ENCODE data around the gene FAM149B1.

FAM149B1 gene

GRCh38 chr10:73134727-73135126, 33.2 kb upstream of the FAM149B1 start:
- Histone ChIP-seq H3K4me2 (ENCODE audit: low read length) (no peak overlapping the region), H2AFZ (ENCODE audit: low read length) (no peak overlapping the region), H3K79me2 (ENCODE audit: insufficient read depth, low read length) (no peaks in the 10 kb centered on the region), H3K4me3 (ENCODE audit: low read depth, low read length, poor library complexity, severe bottlenecking) (no peak overlapping the region), H3K9me3 (ENCODE audit: low read length) (no peaks in the 10 kb centered on the region), H3K4me1 (ENCODE audit: insufficient read depth, low read length, severe bottlenecking) (no peaks in the 10 kb centered on the region), H3K9me2 (ENCODE audit: low read depth, low read length) (no peaks in the 10 kb centered on the region), H4K20me1 (ENCODE audit: insufficient read depth, low read length) (no peaks in the 10 kb centered on the region), H3K9ac (ENCODE audit: low read length) (no peak overlapping the region), H3K27me3 (ENCODE audit: insufficient read depth, low read length) (no peaks in the 10 kb centered on the region), H3K36me3 (ENCODE audit: insufficient read depth, low read length) (peaks cover 82% of the 10 kb centered on the region), H3K27ac (ENCODE audit: low read depth, low read length, poor library complexity, severe bottlenecking) (no peak overlapping the region), H3F3A (ENCODE audit: insufficient read depth, low read length) (no peaks in the 10 kb centered on the region)
- TF ChIP-seq CTCF (IDR thresholded peaks at IDR 0.05; ENCODE audit: low read length), result no peak
- no peak for TF ChIP-seq EZH2 (IDR thresholded peaks at IDR 0.05; ENCODE audit: borderline replicate concordance, low read length)

- H3K4me1 ChIP-seq (ENCODE audit: insufficient read depth, low read length, severe bottlenecking), result no peaks in the 10 kb centered on the region
- no peaks in the 10 kb centered on the region for H4K20me1 ChIP-seq (ENCODE audit: insufficient read depth, low read length)
- peaks cover 83% of the 10 kb centered on the region for H3K36me3 ChIP-seq (ENCODE audit: insufficient read depth, low read length)
- H3K79me2 ChIP-seq (ENCODE audit: insufficient read depth, low read length), result no peaks in the 10 kb centered on the region
- no peaks in the 10 kb centered on the region for H3K9me3 ChIP-seq (ENCODE audit: low read length)
- H3F3A ChIP-seq (ENCODE audit: insufficient read depth, low read length), result no peaks in the 10 kb centered on the region
- H3K4me2 ChIP-seq (ENCODE audit: low read length), result no peak overlapping the region
- H3K27ac ChIP-seq (ENCODE audit: low read depth, low read length, poor library complexity, severe bottlenecking), result no peak overlapping the region
- H3K27me3 ChIP-seq (ENCODE audit: insufficient read depth, low read length), result no peaks in the 10 kb centered on the region
- H3K9me2 ChIP-seq (ENCODE audit: low read depth, low read length), result no peaks in the 10 kb centered on the region
- H3K9ac ChIP-seq (ENCODE audit: low read length), result no peak overlapping the region
- H3K4me3 ChIP-seq (ENCODE audit: low read depth, low read length, poor library complexity, severe bottlenecking), result no peak overlapping the region
- TF ChIP-seq CTCF (IDR thresholded peaks at IDR 0.05; ENCODE audit: low read length) (no peak), EZH2 (IDR thresholded peaks at IDR 0.05; ENCODE audit: borderline replicate concordance, low read length) (no peak)
- no peak overlapping the region for H2AFZ ChIP-seq (ENCODE audit: low read length)
Observed at GRCh38 chr10:73136627-73137026, 31.3 kb upstream of the FAM149B1 start.

GRCh38 chr10:73139251-73139650, 28.7 kb upstream of the FAM149B1 start:
- Histone ChIP-seq H3K9me2 (ENCODE audit: low read depth, low read length) (no peaks in the 10 kb centered on the region), H3K9ac (ENCODE audit: low read length) (no peak overlapping the region), H3K27me3 (ENCODE audit: insufficient read depth, low read length) (no peaks in the 10 kb centered on the region), H3K36me3 (ENCODE audit: insufficient read depth, low read length) (peaks cover 79% of the 10 kb centered on the region), H3K4me3 (ENCODE audit: low read depth, low read length, poor library complexity, severe bottlenecking) (no peak overlapping the region), H3K79me2 (ENCODE audit: insufficient read depth, low read length) (no peaks in the 10 kb centered on the region), H3K9me3 (ENCODE audit: low read length) (no peaks in the 10 kb centered on the region), H3K4me2 (ENCODE audit: low read length) (no peak overlapping the region), H2AFZ (ENCODE audit: low read length) (no peak overlapping the region), H3K4me1 (ENCODE audit: insufficient read depth, low read length, severe bottlenecking) (no peaks in the 10 kb centered on the region), H3F3A (ENCODE audit: insufficient read depth, low read length) (no peaks in the 10 kb centered on the region), H3K27ac (ENCODE audit: low read depth, low read length, poor library complexity, severe bottlenecking) (no peak overlapping the region), H4K20me1 (ENCODE audit: insufficient read depth, low read length) (no peaks in the 10 kb centered on the region)
- TF ChIP-seq EZH2 (IDR thresholded peaks at IDR 0.05; ENCODE audit: borderline replicate concordance, low read length) (no peak), CTCF (IDR thresholded peaks at IDR 0.05; ENCODE audit: low read length) (no peak)
